Neutrophil (primary cell): ENCODE data around the gene RFFL.

Experiments
- H3K27ac ChIP-seq: fragments of 200-600 bp; sonication (generic); 2 replicates; pipeline ENCODE4 v1.5.1; 2016; ENCODE audit warnings: mild to moderate bottlenecking, moderate library complexity
- H3K27me3 ChIP-seq: fragments of 200-600 bp; sonication (generic); 2 replicates; pipeline ENCODE4 v1.6.0; 2016; ENCODE audit warnings: mild to moderate bottlenecking
- H3K36me3 ChIP-seq: fragments of 200-600 bp; sonication (generic); 2 replicates; pipeline ENCODE4 v1.5.1; 2017
- H3K4me1 ChIP-seq, 2 experiments: fragments of 200-600 bp in 1 of 2; sonication (generic) in 1 of 2; 1 replicate in 1 of 2; 2 replicates in 1 of 2; pipeline versions ENCODE4 v1.5.1 to v1.6.1; 2013 to 2016; ENCODE audit warnings: low read depth in 1 of 2, low read length in 1 of 2, mild to moderate bottlenecking in 1 of 2, moderate library complexity in 1 of 2; ENCODE audit not compliant: control insufficient read depth in 1 of 2, insufficient read depth in 1 of 2
- H3K4me3 ChIP-seq, 2 experiments: fragments of 200-600 bp in 1 of 2; sonication (generic) in 1 of 2; 1 replicate in 1 of 2; 2 replicates in 1 of 2; pipeline ENCODE4 v1.5.1; 2013 to 2016; ENCODE audit warnings: low read depth in 1 of 2, low read length in 1 of 2, mild to moderate bottlenecking in 1 of 2, moderate library complexity in 1 of 2
- H3K9me3 ChIP-seq: fragments of 200-600 bp; sonication (generic); 2 replicates; pipeline ENCODE4 v1.5.1; 2016
- TF ChIP-seq, protein P1 (sequence below): fragments of 200-600 bp; sonication (generic); IDR thresholded peaks from 2 replicates; pipeline ENCODE4 v1.5.1; 2016; ENCODE audit warnings: antibody characterized with exemption

RFFL gene

DNA sequence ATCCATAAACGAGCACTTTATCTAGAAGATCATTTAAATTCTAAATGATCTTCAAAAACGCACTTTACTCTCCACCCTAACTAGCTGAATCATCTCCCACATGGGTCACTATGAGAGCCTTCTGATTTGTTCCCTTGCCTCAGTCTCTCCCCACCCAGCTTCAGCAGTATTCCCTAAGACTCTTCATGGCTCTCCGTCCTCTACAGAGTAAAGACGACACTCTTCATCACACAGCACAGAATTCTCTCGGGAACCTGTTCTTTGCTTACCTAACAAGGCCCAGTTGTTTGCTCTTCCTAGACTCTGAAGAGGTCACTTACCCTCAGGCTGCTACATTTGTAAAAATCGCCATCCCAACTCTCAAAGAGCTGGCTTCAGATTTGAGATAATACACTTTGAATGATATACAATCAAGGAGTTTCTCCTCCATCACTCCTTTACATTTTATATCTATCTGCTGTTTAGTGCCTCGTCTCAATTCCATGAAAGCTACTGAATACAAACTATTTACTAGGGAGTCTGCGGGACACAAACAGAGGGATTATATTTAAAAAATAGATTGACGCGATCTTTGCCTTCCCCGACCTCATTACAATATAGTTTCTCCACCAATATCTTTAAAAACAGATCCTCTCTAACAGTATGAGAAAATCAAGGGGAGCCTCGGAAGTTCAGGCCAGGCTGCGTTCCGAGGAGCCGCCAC is 83.7 kb downstream of the RFFL start:
- TF ChIP-seq, protein P1, sequence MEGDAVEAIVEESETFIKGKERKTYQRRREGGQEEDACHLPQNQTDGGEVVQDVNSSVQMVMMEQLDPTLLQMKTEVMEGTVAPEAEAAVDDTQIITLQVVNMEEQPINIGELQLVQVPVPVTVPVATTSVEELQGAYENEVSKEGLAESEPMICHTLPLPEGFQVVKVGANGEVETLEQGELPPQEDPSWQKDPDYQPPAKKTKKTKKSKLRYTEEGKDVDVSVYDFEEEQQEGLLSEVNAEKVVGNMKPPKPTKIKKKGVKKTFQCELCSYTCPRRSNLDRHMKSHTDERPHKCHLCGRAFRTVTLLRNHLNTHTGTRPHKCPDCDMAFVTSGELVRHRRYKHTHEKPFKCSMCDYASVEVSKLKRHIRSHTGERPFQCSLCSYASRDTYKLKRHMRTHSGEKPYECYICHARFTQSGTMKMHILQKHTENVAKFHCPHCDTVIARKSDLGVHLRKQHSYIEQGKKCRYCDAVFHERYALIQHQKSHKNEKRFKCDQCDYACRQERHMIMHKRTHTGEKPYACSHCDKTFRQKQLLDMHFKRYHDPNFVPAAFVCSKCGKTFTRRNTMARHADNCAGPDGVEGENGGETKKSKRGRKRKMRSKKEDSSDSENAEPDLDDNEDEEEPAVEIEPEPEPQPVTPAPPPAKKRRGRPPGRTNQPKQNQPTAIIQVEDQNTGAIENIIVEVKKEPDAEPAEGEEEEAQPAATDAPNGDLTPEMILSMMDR, result no peak
- no peaks in the 10 kb centered on the region for H3K27me3 ChIP-seq
- no peaks in the 10 kb centered on the region for H3K36me3 ChIP-seq
- H3K4me3 ChIP-seq, result peak overlapping the region; percentile 79 to 80
- H3K9me3 ChIP-seq, result no peaks in the 10 kb centered on the region
- H3K27ac ChIP-seq, result peak overlapping the region; percentile 86
- H3K4me1 ChIP-seq, result peaks cover 22 to 24% of the 10 kb centered on the region in 2 experiments

DNA sequence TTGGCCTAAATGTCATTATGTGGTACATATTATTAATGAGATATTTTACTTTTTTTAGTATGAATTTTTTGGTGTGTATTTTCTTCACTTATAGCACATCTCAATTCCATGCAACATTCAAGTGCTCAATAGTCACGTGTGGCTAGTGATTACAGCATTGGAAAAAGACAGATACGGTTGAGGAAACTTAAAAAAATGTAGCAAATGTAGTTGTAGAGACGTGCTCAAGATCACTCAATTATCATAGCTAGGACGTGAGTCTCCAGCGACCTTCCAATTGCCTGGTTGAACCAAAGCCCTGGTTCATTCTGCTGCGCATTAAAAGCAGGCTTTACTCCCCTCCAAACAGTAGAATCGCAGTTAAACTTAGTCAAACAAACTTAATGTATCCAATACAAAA is 84.4 kb downstream of the RFFL start:
- peaks cover 22 to 24% of the 10 kb centered on the region in 2 experiments for H3K4me1 ChIP-seq
- H3K9me3 ChIP-seq, result no peaks in the 10 kb centered on the region
- no peak overlapping the region for H3K27ac ChIP-seq
- H3K36me3 ChIP-seq, result no peaks in the 10 kb centered on the region
- no peak overlapping the region for H3K4me3 ChIP-seq
- TF ChIP-seq, protein P1, result no peak
- no peaks in the 10 kb centered on the region for H3K27me3 ChIP-seq

DNA sequence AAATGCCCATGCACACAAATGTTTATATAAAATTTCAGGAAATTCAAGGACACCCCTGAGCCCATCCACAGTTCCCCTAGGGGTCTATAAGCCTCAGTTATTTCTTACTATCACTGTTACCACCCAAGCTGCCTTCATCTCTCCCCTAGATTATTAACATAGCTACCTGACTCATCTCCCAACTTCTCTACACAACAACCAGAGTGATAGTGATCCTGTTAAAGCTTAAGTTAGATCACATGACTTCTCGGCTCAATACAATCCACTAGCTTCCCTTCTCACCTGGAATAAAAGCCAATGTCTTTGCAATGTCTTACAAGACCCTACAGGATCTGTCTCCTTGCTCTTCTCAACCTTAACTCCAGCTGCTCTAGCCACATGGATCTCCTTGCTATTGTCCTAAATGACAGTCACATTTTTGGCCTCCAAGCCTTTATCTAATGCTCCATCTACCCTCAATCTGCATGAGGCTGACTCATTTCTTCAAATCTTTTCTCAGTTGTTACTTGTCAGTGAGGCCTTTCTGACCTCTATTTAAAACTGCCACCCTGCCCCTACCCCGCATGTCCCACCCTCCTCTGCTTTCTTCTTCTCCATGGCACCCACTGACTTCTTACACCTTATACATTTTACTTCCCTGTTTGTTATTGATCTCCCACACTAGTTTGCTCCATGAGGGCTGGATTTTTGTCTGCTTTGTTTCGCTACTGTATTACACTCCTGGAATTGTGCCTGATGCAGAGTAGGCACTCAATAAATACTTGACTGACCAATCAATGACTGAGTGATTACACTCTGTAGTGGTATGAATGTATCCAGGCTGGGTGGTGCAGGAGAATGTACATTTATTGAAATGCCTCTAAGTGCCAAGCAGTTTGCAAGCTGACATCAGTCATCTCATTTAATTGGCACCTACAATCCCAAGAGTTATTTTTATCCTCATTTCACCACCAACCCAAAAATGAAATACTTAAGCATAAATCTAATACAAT is 88.4 kb downstream of the RFFL start:
- H3K27me3 ChIP-seq, result no peaks in the 10 kb centered on the region
- H3K36me3 ChIP-seq, result no peaks in the 10 kb centered on the region
- no peak overlapping the region for H3K4me3 ChIP-seq
- peaks cover 6 to 8% of the 10 kb centered on the region in 2 experiments for H3K4me1 ChIP-seq
- H3K27ac ChIP-seq, result no peak overlapping the region
- TF ChIP-seq, protein P1, result no peak
- no peaks in the 10 kb centered on the region for H3K9me3 ChIP-seq

DNA sequence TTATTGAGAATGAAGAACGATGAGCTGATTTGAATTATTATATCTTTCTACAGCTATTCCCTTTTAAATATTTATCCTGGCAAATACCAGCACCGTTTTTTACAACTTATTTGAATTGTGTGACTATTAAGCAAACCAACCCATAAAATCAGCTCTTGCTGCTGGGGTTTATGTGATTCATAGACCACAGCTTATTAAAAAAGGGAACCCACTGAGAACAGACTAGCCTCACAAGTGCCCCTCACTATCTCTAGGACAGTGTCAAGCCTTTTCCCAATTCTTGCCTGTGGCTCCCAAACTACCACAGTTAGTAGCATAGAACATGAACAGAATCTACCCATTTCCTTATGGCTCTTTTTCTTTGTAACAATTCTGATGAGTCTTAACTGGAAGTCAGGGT is 89.3 kb downstream of the RFFL start:
- TF ChIP-seq, protein P1, result no peak
- Histone ChIP-seq H3K4me3 (no peak overlapping the region), H3K36me3 (peaks cover 5% of the 10 kb centered on the region), H3K27me3 (no peaks in the 10 kb centered on the region), H3K9me3 (no peaks in the 10 kb centered on the region), H3K4me1 (peaks cover 0 to 3% of the 10 kb centered on the region in 2 experiments), H3K27ac (no peak overlapping the region)

DNA sequence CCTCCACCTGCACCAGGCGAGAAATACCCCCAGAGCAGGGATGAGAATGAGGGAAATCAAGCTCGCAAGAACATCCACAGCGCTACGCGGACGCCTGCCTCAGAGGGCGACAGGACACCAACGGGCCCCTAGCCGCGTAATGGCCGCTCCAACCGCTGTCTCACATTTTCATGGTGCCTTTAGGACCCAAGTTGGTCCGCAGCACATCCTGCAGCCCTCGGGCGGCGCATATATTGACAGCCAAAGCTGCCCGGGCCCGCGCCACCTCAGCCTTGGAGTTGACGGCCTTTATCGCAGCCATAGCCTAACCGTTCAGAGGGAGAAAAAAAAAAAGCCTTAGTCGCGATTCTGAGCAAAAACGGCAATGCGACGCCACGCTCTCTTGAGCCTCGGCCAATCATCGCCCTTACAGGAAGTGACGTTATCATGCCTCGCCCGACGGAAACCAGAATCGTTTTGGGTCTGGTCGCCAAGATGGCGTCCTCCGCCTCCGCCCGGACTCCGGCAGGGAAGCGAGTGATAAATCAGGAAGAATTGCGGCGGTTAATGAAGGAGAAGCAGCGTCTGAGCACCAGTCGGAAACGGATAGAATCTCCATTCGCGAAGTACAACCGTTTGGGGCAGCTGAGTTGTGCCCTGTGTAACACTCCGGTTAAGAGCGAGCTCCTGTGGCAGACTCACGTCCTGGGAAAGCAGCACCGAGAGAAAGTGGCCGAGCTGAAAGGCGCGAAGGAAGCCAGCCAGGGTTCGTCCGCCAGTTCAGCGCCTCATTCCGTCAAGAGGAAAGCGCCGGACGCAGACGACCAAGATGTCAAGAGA is 102.2 kb downstream of the RFFL start, which contains the start of the genes CCT6B and ZNF830:
TSS of gene CCT6B (minus strand) at position 368 of the 819 bp plus-strand sequence. CDS start at position 301, 67 bp downstream.
TSS of gene ZNF830 (plus strand) at position 448 of the 819 bp plus-strand sequence. CDS start at position 475, 27 bp downstream.
- Histone ChIP-seq H3K36me3 (peaks cover 21% of the 10 kb centered on the region), H3K4me1 (peaks cover 21 to 26% of the 10 kb centered on the region in 2 experiments), H3K4me3 (peak within 1 kb of the TSS; percentile 95 to 99), H3K27me3 (no peaks in the 10 kb centered on the region), H3K9me3 (no peaks in the 10 kb centered on the region), H3K27ac (peak within 1 kb of the TSS; percentile 89)
- TF ChIP-seq, protein P1, result peak; percentile 32
